PC-9 (cell line): Measurements from ENCODE around the gene APCDD1.

ENCODE experiments used
- CTCF ChIP-seq: fragments of 200-600 bp; sonication (generic); conservative IDR thresholded peaks from 2 replicates; pipeline ENCODE4 v1.6.1; 2017; ENCODE audit warnings: mixed run types, antibody characterized with exemption, mild to moderate bottlenecking, moderate library complexity
- EZH2 ChIP-seq: fragments of 200-600 bp; sonication (generic); IDR thresholded peaks from 2 replicates; pipeline ENCODE4 v1.8.0; 2017; ENCODE audit warnings: antibody characterized with exemption, low read depth

GRCh38 chr18:10416065-10416464 lies 38.4 kb upstream of the APCDD1 start:
- TF ChIP-seq CTCF, result no peak
- no peak for TF ChIP-seq EZH2
